GM23338 (cell line): Measurements from ENCODE around the gene CIAO3. TPM values are rescaled to one million over a fixed set of nuclear protein-coding genes. Genes with fewer than 3 reads are reported as not detected.
A peak's percentile ranks its signal among the peaks of the same experiment; 100 is the strongest.

Experiments
- ATAC-seq: fragments of 200-7000 bp; cut with Tn5 transposase; 3 replicates; pipeline ENCODE4 v1.9.1; 2020
- DNase-seq: peaks from one replicate; pipeline ENCODE4 v3.0.0-alpha.2; 2015; ENCODE audit warnings: low spot score
- H2AFZ ChIP-seq: fragments of 200-600 bp; sonication (generic); 2 replicates; pipeline ENCODE4 v1.8.0; 2016; ENCODE audit warnings: antibody characterized with exemption, mild to moderate bottlenecking, moderate library complexity
- H3F3A ChIP-seq: fragments of 200-600 bp; sonication (generic); replicated peaks from 2 replicates; pipeline ENCODE4 v1.8.0; 2017; ENCODE audit warnings: antibody characterized with exemption, mixed run types, low read depth
- H3K27ac ChIP-seq: fragments of 200-600 bp; sonication (generic); 2 replicates; pipeline ENCODE4 v1.6.1; 2016; ENCODE audit warnings: low read depth
- H3K27me3 ChIP-seq: fragments of 200-600 bp; sonication (generic); 2 replicates; pipeline ENCODE4 v1.8.0; 2016; ENCODE audit warnings: mild to moderate bottlenecking, mixed run types, moderate library complexity; ENCODE audit not compliant: insufficient read depth
- H3K36me3 ChIP-seq: fragments of 200-600 bp; sonication (generic); 2 replicates; pipeline ENCODE4 v1.8.0; 2016; ENCODE audit warnings: mild to moderate bottlenecking; ENCODE audit not compliant: insufficient read depth
- H3K4me1 ChIP-seq: fragments of 200-600 bp; sonication (generic); 2 replicates; pipeline ENCODE4 v1.8.0; 2016; ENCODE audit warnings: mild to moderate bottlenecking, moderate library complexity; ENCODE audit not compliant: insufficient read depth
- H3K4me2 ChIP-seq: fragments of 200-600 bp; sonication (generic); 2 replicates; pipeline ENCODE4 v1.7.1; 2017; ENCODE audit warnings: mixed run types
- H3K4me3 ChIP-seq: fragments of 200-600 bp; sonication (generic); 2 replicates; pipeline ENCODE4 v1.6.1; 2016; ENCODE audit warnings: mixed run types
- H3K79me2 ChIP-seq: fragments of 200-600 bp; sonication (generic); replicated peaks from 2 replicates; pipeline ENCODE4 v1.8.0; 2017; ENCODE audit warnings: mild to moderate bottlenecking; ENCODE audit not compliant: insufficient read depth
- H3K9me2 ChIP-seq: fragments of 200-600 bp; sonication (generic); 2 replicates; pipeline ENCODE4 v1.8.0; 2017; ENCODE audit not compliant: insufficient read depth
- H4K20me1 ChIP-seq: fragments of 200-600 bp; sonication (generic); replicated peaks from 2 replicates; pipeline ENCODE4 v1.8.0; 2017; ENCODE audit warnings: mild to moderate bottlenecking; ENCODE audit not compliant: insufficient read depth
- H3K27ac Mint-ChIP-seq: 2 replicates; pipeline ENCODE4 v1.8.0; 2020; ENCODE audit warnings: inconsistent platforms, mild to moderate bottlenecking, moderate library complexity, mixed read lengths
- H3K27me3 Mint-ChIP-seq: 3 replicates; pipeline ENCODE4 v1.8.0; 2022; ENCODE audit warnings: low read depth, mild to moderate bottlenecking, moderate library complexity, mixed read lengths, inconsistent platforms; ENCODE audit not compliant: insufficient read depth, poor library complexity
- H3K36me3 Mint-ChIP-seq: 3 replicates; pipeline ENCODE4 v1.8.0; 2021; ENCODE audit warnings: low read depth, mild to moderate bottlenecking, inconsistent platforms, moderate library complexity, mixed read lengths
- H3K4me1 Mint-ChIP-seq: 3 replicates; pipeline ENCODE4 v1.8.0; 2020; ENCODE audit warnings: mild to moderate bottlenecking, inconsistent platforms, mixed read lengths
- H3K4me3 Mint-ChIP-seq: 3 replicates; pipeline ENCODE4 v1.8.0; 2021; ENCODE audit warnings: moderate library complexity, mild to moderate bottlenecking, inconsistent platforms, mixed read lengths
- H3K9me3 Mint-ChIP-seq: 3 replicates; pipeline ENCODE4 v1.8.0; 2020; ENCODE audit warnings: moderate library complexity, mild to moderate bottlenecking, inconsistent platforms, mixed read lengths
- CREB1 ChIP-seq: fragments of 250-450 bp; sonication (Bioruptor Pico); IDR thresholded peaks from 2 replicates; pipeline ENCODE4 v1.5.0; 2020; ENCODE audit warnings: low read depth, mild to moderate bottlenecking, moderate library complexity
- CTCF ChIP-seq, 2 experiments: fragments of 200-600 bp in 1 of 2; sonication (generic) in 1 of 2; conservative IDR thresholded peaks; 2 replicates each; pipeline versions ENCODE4 v1.5.1 to v1.6.1; 2016 to 2017; ENCODE audit warnings: antibody characterized with exemption in 2 of 2, low read depth in 2 of 2, mild to moderate bottlenecking in 2 of 2, moderate library complexity in 1 of 2
- ETS1 ChIP-seq: IDR thresholded peaks from 2 replicates; pipeline ENCODE4 v1.6.1; 2016; ENCODE audit warnings: antibody characterized with exemption
- EZH2 ChIP-seq: fragments of 200-600 bp; sonication (generic); IDR thresholded peaks from one replicate; pipeline ENCODE4 v1.8.0; 2017; ENCODE audit warnings: antibody characterized with exemption, mild to moderate bottlenecking, low read depth; ENCODE audit not compliant: unreplicated experiment
- EZH2phosphoT487 ChIP-seq: fragments of 200-600 bp; sonication (generic); IDR thresholded peaks from one replicate; pipeline ENCODE4 v1.8.1; 2018; ENCODE audit warnings: antibody characterized with exemption; ENCODE audit not compliant: unreplicated experiment
- JUNB ChIP-seq: IDR thresholded peaks from one replicate; pipeline ENCODE4 v1.6.1; 2016; ENCODE audit warnings: antibody characterized with exemption; ENCODE audit not compliant: unreplicated experiment
- NANOG ChIP-seq: IDR thresholded peaks from 2 replicates; pipeline ENCODE4 v1.6.1; 2016; ENCODE audit warnings: antibody characterized with exemption, borderline replicate concordance
- POLR2AphosphoS5 ChIP-seq: IDR thresholded peaks from 2 replicates; pipeline ENCODE4 v1.6.1; 2016; ENCODE audit warnings: antibody characterized with exemption, low read depth
- REST ChIP-seq: IDR thresholded peaks from one replicate; pipeline ENCODE4 v1.6.1; 2018; ENCODE audit warnings: antibody characterized with exemption; ENCODE audit not compliant: unreplicated experiment
- STAT1 ChIP-seq: IDR thresholded peaks from one replicate; pipeline ENCODE4 v1.6.1; 2016; ENCODE audit warnings: antibody characterized with exemption; ENCODE audit not compliant: unreplicated experiment
- ZNF114 ChIP-seq: fragments of 250-450 bp; sonication (Bioruptor Pico); IDR thresholded peaks from 2 replicates; pipeline ENCODE4 v1.5.0; 2020; ENCODE audit warnings: mild to moderate bottlenecking, moderate library complexity
- ZNF331 ChIP-seq: fragments of 250-450 bp; sonication (Bioruptor Pico); IDR thresholded peaks from 2 replicates; pipeline ENCODE4 v1.5.0; 2020; ENCODE audit warnings: low read depth, mild to moderate bottlenecking, moderate library complexity
- ZNF462 ChIP-seq: fragments of 250-450 bp; sonication (Bioruptor Pico); IDR thresholded peaks from 2 replicates; pipeline ENCODE4 v1.5.0; 2020; ENCODE audit warnings: mild to moderate bottlenecking, moderate library complexity
- polyA plus RNA-seq: library from polyadenylated mRNA; unstranded; fragments of >200 nt; fragmentation: Nextera tagmentation; extraction: Ambion mirVana; gene quantifications from 2 replicates; pipeline ENCODE4 v1.2.1, GENCODE V29; 2016
- total RNA-seq: library from RNA; depleted of rRNA; stranded (reverse); fragments of >200 nt; shearing (Covaris generic); gene quantifications from 2 replicates; pipeline ENCODE4 v1.2.3, GENCODE V29; 2014

CIAO3 gene
- total and polyA plus RNA-seq, 2 experiments from 2014 or later, result 13.0 to 42.3 TPM

GRCh38 chr16:718922-719321 is 21.9 kb downstream of the CIAO3 start:
- H3K4me3 ChIP-seq, result no peak overlapping the region
- peaks cover 31% of the 10 kb centered on the region for H3K27me3 Mint-ChIP-seq
- H3K4me1 ChIP-seq, result peaks cover 12% of the 10 kb centered on the region; the same call in 1 of the 2 replicates
- H4K20me1 ChIP-seq, result no peaks in the 10 kb centered on the region
- peaks cover 13% of the 10 kb centered on the region; the same call in 2 of the 3 replicates for H3K4me1 Mint-ChIP-seq
- no peaks in the 10 kb centered on the region for H3K79me2 ChIP-seq
- TF ChIP-seq ZNF331 (CRISPR knock-in tag) (no peak), CTCF (conservative IDR thresholded peaks at IDR 0.05; ENCODE audit: low read depth in 2 of 2) (no peak), EZH2phosphoT487 (no peak), NANOG (no peak), ZNF462 (CRISPR knock-in tag) (no peak), EZH2 (no peak), POLR2AphosphoS5 (no peak), ZNF114 (CRISPR knock-in tag) (no peak), REST (no peak), ETS1 (no peak), STAT1 (no peak), CREB1 (CRISPR knock-in tag) (no peak), JUNB (no peak)
- no peak overlapping the region for H2AFZ ChIP-seq
- peak overlapping the region; percentile 51 for H3K4me3 Mint-ChIP-seq
- no peaks in the 10 kb centered on the region for H3K9me3 Mint-ChIP-seq
- no peaks in the 10 kb centered on the region for H3K36me3 ChIP-seq
- DNase-seq (no peak), ATAC-seq (no peak)
- no peaks in the 10 kb centered on the region for H3K9me2 ChIP-seq
- H3K27me3 ChIP-seq, result peaks cover 34% of the 10 kb centered on the region
- H3F3A ChIP-seq, result no peaks in the 10 kb centered on the region
- H3K27ac ChIP-seq, result no peak overlapping the region
- H3K27ac Mint-ChIP-seq, result 0 out of 2 replicates have a peak overlapping the region, but pooled peaks have one; percentile 38
- H3K4me2 ChIP-seq, result no peak overlapping the region
- no peaks in the 10 kb centered on the region for H3K36me3 Mint-ChIP-seq
